Keratinocyte (primary cell): ENCODE data around the gene CCDC181. TPM values are rescaled to one million over a fixed set of nuclear protein-coding genes. Genes with fewer than 3 reads are reported as not detected.

Experiments used
- DNase-seq: peaks from one replicate; pipeline ENCODE4 v3.0.0-alpha.2; 2011; ENCODE audit warnings: low read depth, missing footprints, low spot score
- FAIRE-seq: peaks from 2 replicates; lab custom pipeline; 2011; peaks lifted over from hg19 to GRCh38; lab: Jason Lieb, UNC
- H2AFZ ChIP-seq: 2 replicates; pipeline ENCODE4 v1.6.0; 2012; ENCODE audit warnings: low read length, control low read depth, inconsistent platforms; ENCODE audit not compliant: control insufficient read depth
- H3K27ac ChIP-seq: 2 replicates; pipeline ENCODE4 v1.5.1; 2011; ENCODE audit warnings: low read length; ENCODE audit not compliant: control insufficient read depth, insufficient read depth
- H3K27me3 ChIP-seq: 3 replicates; pipeline ENCODE4 v1.6.0; 2011; ENCODE audit warnings: low read length; ENCODE audit not compliant: control insufficient read depth, insufficient read depth; ENCODE audit errors: extremely low read depth
- H3K36me3 ChIP-seq, 2 experiments: 2 replicates in 1 of 2; 3 replicates in 1 of 2; pipeline ENCODE4 v1.5.1; 2011; ENCODE audit warnings: low read length in 2 of 2, mild to moderate bottlenecking in 1 of 2; ENCODE audit not compliant: control insufficient read depth in 2 of 2, insufficient read depth in 2 of 2; ENCODE audit errors: extremely low read depth in 1 of 2
- H3K4me1 ChIP-seq: 3 replicates; pipeline ENCODE4 v1.5.1; 2011; ENCODE audit warnings: low read length; ENCODE audit not compliant: control insufficient read depth, insufficient read depth; ENCODE audit errors: extremely low read depth
- H3K4me2 ChIP-seq: 3 replicates; pipeline ENCODE4 v1.6.0; 2011; ENCODE audit warnings: low read depth, low read length; ENCODE audit not compliant: control insufficient read depth, insufficient read depth; ENCODE audit errors: extremely low read depth
- H3K4me3 ChIP-seq, 3 experiments: fragments of 200-600 bp in 1 of 3; sonication (generic) in 1 of 3; 2 replicates in 2 of 3; 3 replicates in 1 of 3; pipeline ENCODE4 v1.5.1; 2011 to 2016; ENCODE audit warnings: low read length in 3 of 3, mild to moderate bottlenecking in 3 of 3, control low read depth in 2 of 3, inconsistent platforms in 1 of 3, low read depth in 1 of 3, mixed read lengths in 1 of 3, mixed run types in 1 of 3, moderate library complexity in 1 of 3; ENCODE audit not compliant: control insufficient read depth in 2 of 3, insufficient read depth in 2 of 3; ENCODE audit errors: extremely low read depth in 1 of 3
- H3K79me2 ChIP-seq: 2 replicates; pipeline ENCODE4 v1.6.0; 2012; ENCODE audit warnings: low read length; ENCODE audit not compliant: control insufficient read depth, insufficient read depth
- H3K9ac ChIP-seq: 3 replicates; pipeline ENCODE4 v1.6.0; 2011; ENCODE audit warnings: low read length; ENCODE audit not compliant: control insufficient read depth, insufficient read depth; ENCODE audit errors: extremely low read depth
- H3K9me1 ChIP-seq: 3 replicates; pipeline ENCODE4 v1.6.0; 2011; ENCODE audit warnings: low read length; ENCODE audit not compliant: control insufficient read depth, insufficient read depth; ENCODE audit errors: extremely low read depth
- H3K9me3 ChIP-seq: 2 replicates; pipeline ENCODE4 v1.5.1; 2012; ENCODE audit warnings: low read depth, low read length; ENCODE audit not compliant: control insufficient read depth
- H4K20me1 ChIP-seq: 3 replicates; pipeline ENCODE4 v1.6.0; 2011; ENCODE audit warnings: low read length; ENCODE audit not compliant: control insufficient read depth, insufficient read depth; ENCODE audit errors: extremely low read depth
- EZH2 ChIP-seq: IDR thresholded peaks from one replicate; pipeline ENCODE4 v1.6.1; 2012; ENCODE audit warnings: inconsistent platforms, mild to moderate bottlenecking, low read length, moderate library complexity
- dilution Hi-C: fragments of 300-500 bp; cut with MboI; formaldehyde crosslinking; loops from one replicate; pipeline ENCODE4 v1.7.0; 2020; ENCODE audit warnings: low sequenced_read_pairs; ENCODE audit not compliant: extremely low pct_ligation_motif_present
- polyA plus RNA-seq, 5 experiments: library from polyadenylated mRNA; depleted of rRNA in 3 of 5; stranded (reverse) in 3 of 5; stranded (forward) in 1 of 5; unstranded in 1 of 5; fragments of >200 nt; gene quantifications; 1 replicate in 1 of 5; 2 replicates in 3 of 5; 3 replicates in 1 of 5; pipeline versions ENCODE4 v1.2.1 to v1.2.3, GENCODE V29; 2011 to 2012; ENCODE audit warnings: missing spikeins in 2 of 5, low read depth in 1 of 5, low replicate concordance in 1 of 5
- TF ChIP-seq, protein P1 (sequence below), 3 experiments: IDR thresholded peaks in 1 of 3; conservative IDR thresholded peaks in 1 of 3; optimal IDR thresholded peaks in 1 of 3; 2 replicates in 2 of 3; 3 replicates in 1 of 3; pipeline versions ENCODE3 to v1.5.1; 2011; ENCODE audit warnings: low read length in 3 of 3, mild to moderate bottlenecking in 3 of 3, moderate library complexity in 2 of 3, control low read depth in 1 of 3, inconsistent platforms in 1 of 3; ENCODE audit not compliant: insufficient read depth in 2 of 3; ENCODE audit errors: extremely low read depth in 1 of 3

Gene CCDC181
- polyA plus RNA-seq, 1 donor (not counting 4 experiments of a cell fraction or from before 2014, with no cell fraction given), result not detected

DNA sequence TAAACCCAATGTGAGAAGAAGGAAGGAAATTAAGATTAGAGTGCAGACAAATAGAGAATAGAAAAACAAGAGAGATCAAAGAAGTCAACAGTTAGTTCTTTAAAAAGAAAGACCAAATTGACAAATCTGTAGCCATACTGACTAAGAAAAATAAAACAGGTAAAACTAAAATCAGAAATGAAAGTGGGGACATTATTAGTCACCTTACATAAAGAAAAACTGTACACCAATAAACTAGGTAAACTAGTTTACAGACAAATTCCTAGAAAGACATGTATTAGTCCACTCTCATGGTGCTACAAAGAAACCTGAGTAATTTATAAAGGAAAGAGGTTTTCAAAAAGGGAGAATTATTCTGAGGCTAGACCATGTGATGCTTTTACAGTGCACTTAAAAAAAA is 37.0 kb downstream of the CCDC181 start:
- H3K27me3 ChIP-seq, result no peaks in the 10 kb centered on the region
- no peak overlapping the region for H3K4me2 ChIP-seq
- no peak overlapping the region for H3K4me3 ChIP-seq
- H3K36me3 ChIP-seq, result peaks cover 9 to 31% of the 10 kb centered on the region in 2 experiments
- no peak overlapping the region for H2AFZ ChIP-seq
- dilution Hi-C loops, result no loop called here
- no peaks in the 10 kb centered on the region for H3K79me2 ChIP-seq
- H3K9ac ChIP-seq, result no peak overlapping the region
- TF ChIP-seq EZH2, result no peak
- TF ChIP-seq, protein P1, sequence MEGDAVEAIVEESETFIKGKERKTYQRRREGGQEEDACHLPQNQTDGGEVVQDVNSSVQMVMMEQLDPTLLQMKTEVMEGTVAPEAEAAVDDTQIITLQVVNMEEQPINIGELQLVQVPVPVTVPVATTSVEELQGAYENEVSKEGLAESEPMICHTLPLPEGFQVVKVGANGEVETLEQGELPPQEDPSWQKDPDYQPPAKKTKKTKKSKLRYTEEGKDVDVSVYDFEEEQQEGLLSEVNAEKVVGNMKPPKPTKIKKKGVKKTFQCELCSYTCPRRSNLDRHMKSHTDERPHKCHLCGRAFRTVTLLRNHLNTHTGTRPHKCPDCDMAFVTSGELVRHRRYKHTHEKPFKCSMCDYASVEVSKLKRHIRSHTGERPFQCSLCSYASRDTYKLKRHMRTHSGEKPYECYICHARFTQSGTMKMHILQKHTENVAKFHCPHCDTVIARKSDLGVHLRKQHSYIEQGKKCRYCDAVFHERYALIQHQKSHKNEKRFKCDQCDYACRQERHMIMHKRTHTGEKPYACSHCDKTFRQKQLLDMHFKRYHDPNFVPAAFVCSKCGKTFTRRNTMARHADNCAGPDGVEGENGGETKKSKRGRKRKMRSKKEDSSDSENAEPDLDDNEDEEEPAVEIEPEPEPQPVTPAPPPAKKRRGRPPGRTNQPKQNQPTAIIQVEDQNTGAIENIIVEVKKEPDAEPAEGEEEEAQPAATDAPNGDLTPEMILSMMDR (optimal IDR thresholded peaks at IDR 0.05 in 1 of 3, IDR thresholded peaks at IDR 0.05 in 1 of 3, conservative IDR thresholded peaks at IDR 0.05 in 1 of 3; ENCODE audit: extremely low read depth in 1 of 3, insufficient read depth in 2 of 3, low read length in 3 of 3), result no peak
- no peaks in the 10 kb centered on the region for H4K20me1 ChIP-seq
- no peaks in the 10 kb centered on the region for H3K4me1 ChIP-seq
- H3K9me3 ChIP-seq, result no peaks in the 10 kb centered on the region
- no peak overlapping the region for H3K27ac ChIP-seq
- H3K9me1 ChIP-seq, result no peaks in the 10 kb centered on the region
- no peak for DNase-seq
- FAIRE-seq, result no peak

DNA sequence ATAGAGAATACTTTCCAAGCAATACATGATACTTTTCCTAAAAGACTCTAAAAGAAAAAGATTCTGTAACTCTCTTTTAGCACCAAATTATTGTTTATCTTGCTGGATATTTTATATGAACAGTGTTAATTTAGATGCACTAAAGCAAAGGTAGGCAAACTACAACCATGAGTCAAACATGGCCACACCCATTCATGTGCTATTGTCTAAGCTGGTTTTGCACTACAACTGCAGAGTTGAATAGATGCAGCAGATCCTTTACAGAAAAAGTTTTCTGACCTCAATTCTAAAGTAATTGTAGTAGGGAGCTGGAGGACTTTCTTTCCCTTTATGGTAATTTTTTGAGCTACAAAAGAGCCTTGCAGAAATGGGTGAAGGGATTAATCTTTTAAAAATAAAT is 39.9 kb downstream of the CCDC181 start:
- Histone ChIP-seq H3K79me2 (no peaks in the 10 kb centered on the region), H3K9me3 (no peaks in the 10 kb centered on the region), H3K36me3 (peaks cover 19 to 27% of the 10 kb centered on the region in 2 experiments), H3K27ac (no peak overlapping the region), H3K9ac (no peak overlapping the region), H3K9me1 (no peaks in the 10 kb centered on the region), H3K4me3 (no peak overlapping the region), H3K4me2 (no peak overlapping the region), H3K27me3 (no peaks in the 10 kb centered on the region), H4K20me1 (no peaks in the 10 kb centered on the region), H3K4me1 (no peaks in the 10 kb centered on the region), H2AFZ (no peak overlapping the region)
- no peak for FAIRE-seq
- dilution Hi-C loops, result no loop called here
- TF ChIP-seq, protein P1 (optimal IDR thresholded peaks at IDR 0.05 in 1 of 3, IDR thresholded peaks at IDR 0.05 in 1 of 3, conservative IDR thresholded peaks at IDR 0.05 in 1 of 3; ENCODE audit: extremely low read depth in 1 of 3, insufficient read depth in 2 of 3, low read length in 3 of 3), result no peak
- TF ChIP-seq EZH2, result no peak
- no peak for DNase-seq
